Hair follicle dermal papilla cell (primary cell): ENCODE measurements around the gene CFAP100. TPM values are rescaled to one million over a fixed set of nuclear protein-coding genes. Genes with fewer than 3 reads are reported as not detected.

Source experiments
- total RNA-seq: library from RNA; depleted of rRNA; stranded (reverse); fragments of >200 nt; gene quantifications from 2 replicates; pipeline ENCODE4 v1.2.3, GENCODE V29; 2012

CFAP100 gene
- not detected in 2 replicates for total RNA-seq

DNA sequence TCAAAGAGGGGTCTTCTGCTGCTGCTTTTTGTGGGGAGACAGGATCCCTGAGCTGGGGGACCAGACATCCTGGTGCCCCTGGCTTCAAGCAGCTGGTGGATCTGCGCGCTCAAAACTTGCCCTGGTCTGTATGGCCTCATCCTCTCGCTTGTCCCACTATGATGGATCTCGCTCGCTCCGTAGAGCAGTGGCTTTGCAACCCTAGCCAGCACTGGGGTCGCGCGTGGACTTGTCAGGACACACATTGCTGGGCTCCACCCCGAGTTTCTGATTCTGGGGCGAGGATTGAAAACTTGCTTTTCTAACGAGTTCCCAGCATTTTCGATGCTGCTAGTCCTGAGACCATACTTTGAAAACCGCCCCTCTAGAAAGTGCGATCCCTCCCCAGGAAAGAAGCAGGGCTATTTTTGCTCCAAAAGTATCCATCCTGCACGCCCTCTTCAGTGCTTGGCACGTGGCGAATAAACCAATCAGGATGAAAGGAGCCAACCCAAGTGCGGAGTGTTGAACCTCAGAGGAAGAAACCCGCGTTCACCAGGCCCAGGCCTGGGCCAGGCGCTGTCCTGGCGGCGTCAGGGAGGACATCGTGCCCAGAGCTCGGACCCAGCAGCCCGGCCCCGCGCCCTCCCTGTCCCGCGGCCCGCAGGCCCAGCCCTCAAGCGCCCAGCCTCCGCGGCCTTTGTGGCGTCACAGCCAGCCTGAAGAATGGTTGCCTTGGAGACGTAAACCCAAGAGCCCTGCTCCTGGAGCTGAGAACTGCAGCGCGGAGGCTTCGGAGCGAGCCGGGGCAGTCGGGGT is at the start of gene CFAP100:
Gene CFAP100, plus strand, starts transcription at position 731 of the 798 bp plus-strand sequence. CDS start 1,092 bp downstream, outside the sequence.

DNA sequence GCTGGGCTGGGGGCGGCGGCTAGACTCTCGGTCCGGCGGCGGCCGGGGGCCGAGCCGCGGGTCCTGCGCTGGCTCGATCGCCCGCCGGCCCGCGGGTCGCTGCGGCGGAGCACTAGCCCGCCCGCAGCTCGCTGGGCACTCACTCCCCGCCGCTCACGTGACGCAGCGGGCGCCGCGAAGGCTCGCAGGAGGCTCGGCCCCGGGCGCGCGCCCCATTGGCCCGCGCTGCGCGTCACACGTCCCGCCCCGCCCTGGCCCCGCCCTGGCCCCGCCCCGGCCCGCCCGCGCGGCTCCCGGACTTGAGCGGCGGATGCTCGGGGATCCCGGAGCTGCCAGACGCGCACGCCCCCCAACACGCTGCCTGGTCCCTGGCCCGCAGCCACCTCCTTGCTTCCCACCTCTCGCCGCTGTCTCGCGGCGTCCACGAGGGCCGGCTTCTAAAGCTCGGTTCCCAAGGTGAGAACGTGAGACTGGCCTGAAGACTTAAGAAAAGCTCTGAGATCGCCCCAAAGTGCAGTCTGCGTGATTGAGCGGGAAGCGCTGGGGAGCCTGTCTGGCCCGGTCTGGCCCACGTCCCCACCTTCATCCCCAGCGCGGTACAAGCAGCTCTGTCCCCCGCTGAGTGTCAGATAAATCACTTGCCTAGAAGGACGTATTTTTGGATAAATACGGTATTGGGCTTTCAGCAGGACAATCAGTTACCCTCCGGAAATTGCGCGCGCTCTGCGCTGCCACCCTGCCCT is 37.2 kb upstream of the CFAP100 start, which contains the start of gene KLF15:
Gene KLF15, minus strand, starts transcription at position 114 of the 743 bp plus-strand sequence. CDS start 4,486 bp downstream, outside the sequence.

DNA sequence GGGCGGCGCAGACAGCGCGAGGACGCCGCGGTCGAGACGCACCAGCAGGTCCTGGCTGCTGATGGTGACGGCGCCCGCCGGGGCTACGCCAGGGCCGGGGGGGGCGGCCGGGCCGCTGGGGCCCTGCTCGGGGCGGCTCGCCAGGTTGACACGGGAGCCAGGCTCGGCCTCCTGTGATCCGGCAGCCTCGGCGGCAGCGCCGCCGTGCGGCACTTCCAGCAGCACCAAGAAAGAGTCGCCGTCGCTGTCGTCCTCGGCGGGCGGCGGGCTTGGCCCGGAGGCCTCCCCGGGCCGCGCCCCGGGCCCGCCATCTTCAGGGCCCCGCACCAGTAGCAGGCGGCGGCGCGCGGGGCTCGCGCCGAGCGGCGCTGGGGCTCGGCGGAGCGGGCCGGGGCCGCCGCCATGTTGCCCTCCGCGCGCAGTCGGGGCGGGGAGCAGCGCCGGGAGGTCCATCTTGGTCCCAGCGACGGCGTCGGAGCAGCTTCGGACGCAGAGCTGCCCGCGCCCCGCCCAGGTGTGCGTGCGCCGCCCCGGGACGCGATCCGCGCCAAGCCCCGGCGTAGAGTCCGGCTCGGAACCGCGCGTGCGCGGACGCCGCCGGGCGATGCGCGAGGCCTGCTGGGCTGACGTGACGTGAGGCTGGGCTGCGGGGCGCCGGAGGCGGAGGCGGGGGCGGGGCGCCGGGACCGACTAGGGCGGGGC is 80.9 kb downstream of the CFAP100 start, which contains the start of gene ZXDC:
Gene ZXDC, minus strand, starts transcription at position 479 of the 702 bp plus-strand sequence. Its CDS starts 26 bp downstream, at position 453.

Other genes starting within 250 kb of the CFAP100 start
- gene ALDH1L1, start 214.3 kb upstream of the CFAP100 start, total RNA-seq = 0.16 TPM in 1 of 2 replicates, not detected in the other
- gene KLF15, start 37.5 kb upstream of the CFAP100 start, total RNA-seq = 0.49 and 1.1 TPM in 2 replicates
- gene ZXDC, start 81.0 kb downstream of the CFAP100 start, total RNA-seq = 29.1 and 36.5 TPM in 2 replicates
- not detected in 2 replicates for gene UROC1, start 122.9 kb downstream of the CFAP100 start, total RNA-seq
- gene CHST13, start 129.2 kb downstream of the CFAP100 start, total RNA-seq = 0.24 and 0.65 TPM in 2 replicates
- gene C3orf22, start 164.0 kb downstream of the CFAP100 start, total RNA-seq = not detected in 2 replicates